MV-4-11 (cell line): ENCODE data around the gene RAP1GAP.
"Not testable (repeated sequence)": the region's sequence is repeated elsewhere in the genome, so short reads cannot be mapped to it uniquely, and the experiment has no call there.

Experiments
- DNase-seq: peaks from one replicate; lab custom pipeline; 2025; lab: John Stamatoyannopoulos, UW

The RAP1GAP gene

GRCh38 chr1:21677168-21677567, 8.0 kb upstream of the RAP1GAP start:
- no peak for DNase-seq

GRCh38 chr1:21674957-21675356, 5.8 kb upstream of the RAP1GAP start:
- no peak for DNase-seq

GRCh38 chr1:21673853-21674252, 4.7 kb upstream of the RAP1GAP start:
- DNase-seq = not testable (repeated sequence)

GRCh38 chr1:21673277-21673780, 4.2 kb upstream of the RAP1GAP start:
- peak; percentile 71 for DNase-seq

- DNase-seq = no peak
Measured at GRCh38 chr1:21672478-21673276, 3.5 kb upstream of the RAP1GAP start.

- DNase-seq = no peak
Measured at GRCh38 chr1:21671915-21672314, 2.8 kb upstream of the RAP1GAP start.

- no peak for DNase-seq
Measured at GRCh38 chr1:21670956-21671902, 2.1 kb upstream of the RAP1GAP start.

- no peak for DNase-seq
Measured at GRCh38 chr1:21670059-21670881, 1.1 kb upstream of the RAP1GAP start.

GRCh38 chr1:21668951-21669257, 253 bp downstream of the RAP1GAP start:
- DNase-seq = no peak

- no peak for DNase-seq
Measured at GRCh38 chr1:21668232-21668950, 766 bp downstream of the RAP1GAP start.

- no peak for DNase-seq
Measured at GRCh38 chr1:21667348-21668231, 1.6 kb downstream of the RAP1GAP start.

- no peak for DNase-seq
Measured at GRCh38 chr1:21666576-21667320, 2.4 kb downstream of the RAP1GAP start.

- peak; percentile 19 for DNase-seq
Measured at GRCh38 chr1:21665711-21666575, 3.2 kb downstream of the RAP1GAP start.

- no peak for DNase-seq
Measured at GRCh38 chr1:21664806-21665588, 4.2 kb downstream of the RAP1GAP start.

GRCh38 chr1:21663951-21664805, 5.0 kb downstream of the RAP1GAP start:
- DNase-seq = no peak

- no peak for DNase-seq
Measured at GRCh38 chr1:21663248-21663950, 5.8 kb downstream of the RAP1GAP start.
